Caco-2 (cell line): ENCODE results near the gene LATS2. TPM values are rescaled to one million over a fixed set of nuclear protein-coding genes. Genes with fewer than 3 reads are reported as not detected.
A peak's percentile ranks its signal among the peaks of the same experiment; 100 is the strongest.

ENCODE experiments used
- BruUV-seq: library from RNA; stranded (reverse); fragments of 400-500 nt; replicated peaks from 2 replicates; lab custom pipeline; 2021; lab: Mats Ljungman, UMichigan
- CTCF ChIA-PET: fragments of 300-600 bp; sonication (Branson Sonifier 250); formaldehyde crosslinking; loops from one replicate; lab custom pipeline; 2022; ENCODE audit warnings: antibody characterized with exemption; lab: Charles Lee
- POLR2A ChIA-PET: fragments of 300-600 bp; sonication (Branson Sonifier 250); formaldehyde crosslinking; loops from one replicate; lab custom pipeline; 2022; ENCODE audit warnings: antibody characterized with exemption; lab: Charles Lee
- DNase-seq, 2 experiments: peaks; one replicate each; pipeline versions ENCODE4 v3.0.0 to v3.0.0-alpha.2; 2020 to 2022
- H3K27me3 ChIP-seq: replicated peaks from 2 replicates; pipeline ENCODE4 v1.6.0; 2011; ENCODE audit warnings: low read length; ENCODE audit not compliant: control insufficient read depth, insufficient read depth
- H3K36me3 ChIP-seq: 2 replicates; pipeline ENCODE4 v1.5.1; 2011; ENCODE audit warnings: low read length; ENCODE audit not compliant: control insufficient read depth, insufficient read depth
- H3K4me1 ChIP-seq: fragments of 250-450 bp; sonication (Bioruptor Pico); 2 replicates; pipeline ENCODE4 v1.5.1; 2020; ENCODE audit warnings: mild to moderate bottlenecking
- H3K4me3 ChIP-seq: 2 replicates; pipeline ENCODE4 v1.5.1; 2011; ENCODE audit warnings: low read depth, mild to moderate bottlenecking, control low read depth, low read length
- H3K9me3 ChIP-seq: fragments of 250-450 bp; sonication (Bioruptor Pico); 2 replicates; pipeline ENCODE4 v1.5.1; 2020; ENCODE audit warnings: mild to moderate bottlenecking, moderate library complexity
- H3K27ac Mint-ChIP-seq: one replicate; pipeline ENCODE4 v1.8.0; 2022; ENCODE audit warnings: mixed read lengths; ENCODE audit not compliant: unreplicated experiment
- H3K27me3 Mint-ChIP-seq: one replicate; pipeline ENCODE4 v1.8.0; 2022; ENCODE audit warnings: mixed read lengths; ENCODE audit not compliant: insufficient read depth, unreplicated experiment
- H3K36me3 Mint-ChIP-seq: one replicate; pipeline ENCODE4 v1.8.0; 2022; ENCODE audit warnings: mild to moderate bottlenecking, mixed read lengths; ENCODE audit not compliant: insufficient read depth, unreplicated experiment
- H3K4me1 Mint-ChIP-seq: one replicate; pipeline ENCODE4 v1.8.0; 2022; ENCODE audit warnings: low read depth, mixed read lengths; ENCODE audit not compliant: unreplicated experiment
- H3K4me3 Mint-ChIP-seq: one replicate; pipeline ENCODE4 v1.8.0; 2022; ENCODE audit warnings: mild to moderate bottlenecking, moderate library complexity, mixed read lengths; ENCODE audit not compliant: unreplicated experiment
- H3K9me3 Mint-ChIP-seq: one replicate; pipeline ENCODE4 v1.8.0; 2022; ENCODE audit warnings: mixed read lengths; ENCODE audit not compliant: unreplicated experiment
- intact Hi-C: fragments of 100-400 bp; cut with micrococcal nuclease; formaldehyde crosslinking; loops from one replicate; pipeline ENCODE4 v1.10.0; 2022; ENCODE audit not compliant: unreplicated experiment
- total RNA-seq: library from RNA; stranded (reverse); gene quantifications from 2 replicates; pipeline ENCODE4 v1.2.3, GENCODE V29; 2022
- TF ChIP-seq, protein P1 (sequence below), 2 experiments: fragments of 200-600 bp in 1 of 2; IDR thresholded peaks; 1 replicate in 1 of 2; 2 replicates in 1 of 2; pipeline versions ENCODE4 v1.5.1 to v1.8.0; 2011 to 2022; ENCODE audit warnings: antibody characterized with exemption in 1 of 2, control low read depth in 1 of 2, inconsistent platforms in 1 of 2, low read depth in 1 of 2, low read length in 1 of 2, mild to moderate bottlenecking in 1 of 2, moderate library complexity in 1 of 2; ENCODE audit not compliant: insufficient read depth in 1 of 2, severe bottlenecking in 1 of 2, unreplicated experiment in 1 of 2

The LATS2 gene
- total RNA-seq, 1 experiment from 2014 or later: 45.6 TPM

DNA sequence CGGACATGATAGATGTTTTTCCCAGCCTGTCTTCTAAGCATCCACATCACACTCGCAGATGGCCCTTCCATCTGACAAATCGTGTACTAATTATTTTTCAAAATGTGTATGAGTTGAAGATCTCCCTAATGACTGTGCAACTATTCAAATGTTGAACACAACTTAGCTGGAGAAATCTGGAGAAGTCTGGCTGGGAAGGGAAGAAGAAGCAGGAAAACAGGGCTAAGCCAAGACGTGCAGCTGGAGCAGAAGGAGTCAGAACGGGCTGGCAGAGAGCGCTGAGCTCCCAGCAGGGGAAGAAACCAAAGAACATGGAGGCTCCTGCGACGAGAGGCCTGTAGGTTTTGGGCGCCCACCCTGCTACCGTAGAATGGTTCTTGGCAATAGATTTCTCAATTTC lies 13.2 kb upstream of the LATS2 start:
- peaks cover 6% of the 10 kb centered on the region for H3K36me3 Mint-ChIP-seq
- peaks cover 25% of the 10 kb centered on the region for H3K4me1 Mint-ChIP-seq
- H3K9me3 Mint-ChIP-seq: no peaks in the 10 kb centered on the region
- ChIA-PET CTCF (no interaction called here), POLR2A (no interaction called here)
- peak overlapping the region; percentile 54 for H3K27ac Mint-ChIP-seq
- no peaks in the 10 kb centered on the region for H3K27me3 ChIP-seq
- no TSS peak for BruUV-seq
- no peaks in the 10 kb centered on the region for H3K27me3 Mint-ChIP-seq
- DNase-seq: no peak
- no peaks in the 10 kb centered on the region for H3K9me3 ChIP-seq
- H3K4me1 ChIP-seq: peaks cover 31% of the 10 kb centered on the region
- H3K4me3 Mint-ChIP-seq: no peak overlapping the region
- intact Hi-C loops: no loop called here
- no peaks in the 10 kb centered on the region for H3K36me3 ChIP-seq
- no peak overlapping the region for H3K4me3 ChIP-seq
- TF ChIP-seq, protein P1, sequence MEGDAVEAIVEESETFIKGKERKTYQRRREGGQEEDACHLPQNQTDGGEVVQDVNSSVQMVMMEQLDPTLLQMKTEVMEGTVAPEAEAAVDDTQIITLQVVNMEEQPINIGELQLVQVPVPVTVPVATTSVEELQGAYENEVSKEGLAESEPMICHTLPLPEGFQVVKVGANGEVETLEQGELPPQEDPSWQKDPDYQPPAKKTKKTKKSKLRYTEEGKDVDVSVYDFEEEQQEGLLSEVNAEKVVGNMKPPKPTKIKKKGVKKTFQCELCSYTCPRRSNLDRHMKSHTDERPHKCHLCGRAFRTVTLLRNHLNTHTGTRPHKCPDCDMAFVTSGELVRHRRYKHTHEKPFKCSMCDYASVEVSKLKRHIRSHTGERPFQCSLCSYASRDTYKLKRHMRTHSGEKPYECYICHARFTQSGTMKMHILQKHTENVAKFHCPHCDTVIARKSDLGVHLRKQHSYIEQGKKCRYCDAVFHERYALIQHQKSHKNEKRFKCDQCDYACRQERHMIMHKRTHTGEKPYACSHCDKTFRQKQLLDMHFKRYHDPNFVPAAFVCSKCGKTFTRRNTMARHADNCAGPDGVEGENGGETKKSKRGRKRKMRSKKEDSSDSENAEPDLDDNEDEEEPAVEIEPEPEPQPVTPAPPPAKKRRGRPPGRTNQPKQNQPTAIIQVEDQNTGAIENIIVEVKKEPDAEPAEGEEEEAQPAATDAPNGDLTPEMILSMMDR (IDR thresholded peaks at IDR 0.05; ENCODE audit: insufficient read depth in 1 of 2, low read depth in 1 of 2, low read length in 1 of 2, severe bottlenecking in 1 of 2, unreplicated experiment in 1 of 2): no peak

DNA sequence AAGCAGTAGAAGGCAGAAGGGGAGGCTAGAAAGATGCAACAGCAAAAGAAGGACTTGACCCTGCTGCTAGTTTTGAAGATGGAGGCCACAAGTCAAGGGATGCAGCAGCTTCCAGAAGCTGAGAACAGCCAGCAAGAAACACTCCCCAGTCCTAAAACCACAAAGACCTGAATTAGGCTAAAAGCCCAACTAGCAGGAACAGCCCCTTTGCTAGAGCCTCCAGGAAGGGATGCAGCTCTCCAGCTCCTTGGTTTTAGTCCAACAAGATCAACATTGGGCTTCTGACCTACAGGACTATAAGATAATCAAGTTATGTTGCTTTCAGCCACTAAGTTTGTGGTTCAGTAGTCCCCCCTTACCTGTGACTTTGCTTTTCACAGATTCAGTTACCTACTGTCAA lies 10.5 kb upstream of the LATS2 start:
- TF ChIP-seq, protein P1 (IDR thresholded peaks at IDR 0.05; ENCODE audit: insufficient read depth in 1 of 2, low read depth in 1 of 2, low read length in 1 of 2, severe bottlenecking in 1 of 2, unreplicated experiment in 1 of 2): no peak
- POLR2A ChIA-PET: interaction anchor here (2.0 kb wide), 1 partner anchor 11 kb away, joined by 20 read pairs; the partner anchor contains the start of gene LATS2
- H3K27me3 ChIP-seq: no peaks in the 10 kb centered on the region
- no TSS peak for BruUV-seq
- no peaks in the 10 kb centered on the region for H3K27me3 Mint-ChIP-seq
- DNase-seq: no peak
- CTCF ChIA-PET: no interaction called here
- H3K4me3 ChIP-seq: no peak overlapping the region
- peak overlapping the region; percentile 85 for H3K27ac Mint-ChIP-seq
- peaks cover 37% of the 10 kb centered on the region for H3K4me1 ChIP-seq
- no peaks in the 10 kb centered on the region for H3K9me3 ChIP-seq
- no peaks in the 10 kb centered on the region for H3K36me3 ChIP-seq
- H3K36me3 Mint-ChIP-seq: peaks cover 6% of the 10 kb centered on the region
- peaks cover 18% of the 10 kb centered on the region for H3K4me1 Mint-ChIP-seq
- no peak overlapping the region for H3K4me3 Mint-ChIP-seq
- H3K9me3 Mint-ChIP-seq: no peaks in the 10 kb centered on the region
- intact Hi-C loops: loop anchor here (1.0 kb wide), 1 partner anchor 11 kb away; the partner anchor contains the start of gene LATS2

DNA sequence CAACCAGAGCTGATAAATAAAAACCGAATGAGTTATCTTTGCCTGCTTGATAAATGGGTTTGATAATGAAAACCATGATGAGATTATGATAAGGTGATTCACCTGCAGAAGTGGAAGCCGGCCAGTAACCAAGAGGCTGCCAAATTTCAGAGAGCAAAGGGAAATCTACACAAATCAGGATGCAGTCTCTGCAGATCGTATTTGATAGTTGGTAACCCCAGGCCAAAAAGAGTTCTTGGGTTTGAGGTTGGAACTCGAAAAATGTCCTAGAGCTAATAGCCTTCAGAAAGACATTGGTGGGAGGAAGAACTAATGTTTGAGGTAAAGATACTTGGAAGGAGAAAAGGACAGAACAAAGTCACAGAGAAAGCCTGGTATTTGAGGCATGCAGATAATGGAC lies 9.6 kb upstream of the LATS2 start:
- H3K4me1 ChIP-seq: peaks cover 37% of the 10 kb centered on the region
- Mint-ChIP-seq H3K9me3 (no peaks in the 10 kb centered on the region), H3K27me3 (no peaks in the 10 kb centered on the region), H3K27ac (peak overlapping the region; percentile 85), H3K4me1 (peaks cover 18% of the 10 kb centered on the region), H3K4me3 (peak overlapping the region; percentile 44), H3K36me3 (peaks cover 6% of the 10 kb centered on the region)
- intact Hi-C loops: loop anchor here (1.0 kb wide), 1 partner anchor 10 kb away; the partner anchor contains the start of gene LATS2
- H3K9me3 ChIP-seq: no peaks in the 10 kb centered on the region
- no TSS peak for BruUV-seq
- POLR2A ChIA-PET: interaction anchor here (0.6 to 2.0 kb wide), 3 partner anchors 10 to 78 kb away, joined by 3 to 20 read pairs (median 3); partner anchors contain the start of gene LATS2
- no peaks in the 10 kb centered on the region for H3K27me3 ChIP-seq
- TF ChIP-seq, protein P1 (IDR thresholded peaks at IDR 0.05; ENCODE audit: insufficient read depth in 1 of 2, low read depth in 1 of 2, low read length in 1 of 2, severe bottlenecking in 1 of 2, unreplicated experiment in 1 of 2): no peak
- H3K36me3 ChIP-seq: no peaks in the 10 kb centered on the region
- DNase-seq: peak; percentile 55 to 58
- no peak overlapping the region for H3K4me3 ChIP-seq
- CTCF ChIA-PET: interaction anchor here (1.2 kb wide), 1 partner anchor 127 kb away, joined by 4 read pairs; no protein-coding TSS in a partner anchor
